Stimulated activated CD8-positive, alpha-beta memory T cell treated with anti-CD3 and anti-CD28 coated beads, Interleukin-4, amount 100 ng/mL, for 24 hours (primary cell): Measurements from ENCODE around the gene MYMX.
A peak's percentile ranks its signal among the peaks of the same experiment; 100 is the strongest.

Experiments used
- DNase-seq: peaks from one replicate; pipeline ENCODE4 v3.0.0-alpha.2; 2020; ENCODE audit warnings: low read depth

Gene MYMX

GRCh38 chr6:44232676-44233566 is 16.2 kb downstream of the MYMX start:
- no peak for DNase-seq

- no peak for DNase-seq
Observed at GRCh38 chr6:44233567-44234100, 16.9 kb downstream of the MYMX start.

- DNase-seq: no peak
Observed at GRCh38 chr6:44234101-44235025, 17.6 kb downstream of the MYMX start.

GRCh38 chr6:44235269-44235668 is 18.5 kb downstream of the MYMX start:
- no peak for DNase-seq

GRCh38 chr6:44235891-44236516 is 19.3 kb downstream of the MYMX start:
- DNase-seq: no peak

- no peak for DNase-seq
Observed at GRCh38 chr6:44237021-44237812, 20.5 kb downstream of the MYMX start.

GRCh38 chr6:44237813-44238433 is 21.2 kb downstream of the MYMX start:
- DNase-seq: peak; percentile 68

- DNase-seq: no peak
Observed at GRCh38 chr6:44238687-44239350, 22.1 kb downstream of the MYMX start.

- no peak for DNase-seq
Observed at GRCh38 chr6:44243345-44243744, 26.6 kb downstream of the MYMX start.

- DNase-seq: no peak
Observed at GRCh38 chr6:44245391-44245911, 28.7 kb downstream of the MYMX start.

- DNase-seq: peak; percentile 84
Observed at GRCh38 chr6:44245912-44246662, 29.4 kb downstream of the MYMX start.

GRCh38 chr6:44246663-44247337 is 30.1 kb downstream of the MYMX start, which contains the start of gene HSP90AB1:
HSP90AB1 (plus strand) TSS chr6:44247101; CDS start chr6:44248630, 1,529 bp downstream.
- DNase-seq: peak; percentile 92

- peak; percentile 87 for DNase-seq
Observed at GRCh38 chr6:44247338-44248302, 30.9 kb downstream of the MYMX start.

GRCh38 chr6:44248579-44248978 is 31.9 kb downstream of the MYMX start:
- DNase-seq: no peak

GRCh38 chr6:44249082-44249748 is 32.5 kb downstream of the MYMX start:
- DNase-seq: no peak

GRCh38 chr6:44250067-44250717 is 33.5 kb downstream of the MYMX start:
- DNase-seq: no peak
